ENCODE data around the gene DNAH1.

- TF ChIP-seq CTCF (IDR thresholded peaks at IDR 0.05) (no peak), EP300 (IDR thresholded peaks at IDR 0.05) (no peak), POLR2A (IDR thresholded peaks at IDR 0.05) (no peak), POLR2AphosphoS5 (IDR thresholded peaks at IDR 0.05) (no peak)
Measured at GRCh38 chr3:52380023-52380422, 63.9 kb downstream of the DNAH1 start.
